ENCODE results near the gene ACER2. TPM values are rescaled to one million over a fixed set of nuclear protein-coding genes. Genes with fewer than 3 reads are reported as not detected.

ACER2 gene
- total and polyA plus RNA-seq, 10 of the 15 experiments (the other 5 are each of a cell fraction or from before 2014, with no cell fraction given) = 0.07 to 3.1 (median 2.2) TPM

DNA sequence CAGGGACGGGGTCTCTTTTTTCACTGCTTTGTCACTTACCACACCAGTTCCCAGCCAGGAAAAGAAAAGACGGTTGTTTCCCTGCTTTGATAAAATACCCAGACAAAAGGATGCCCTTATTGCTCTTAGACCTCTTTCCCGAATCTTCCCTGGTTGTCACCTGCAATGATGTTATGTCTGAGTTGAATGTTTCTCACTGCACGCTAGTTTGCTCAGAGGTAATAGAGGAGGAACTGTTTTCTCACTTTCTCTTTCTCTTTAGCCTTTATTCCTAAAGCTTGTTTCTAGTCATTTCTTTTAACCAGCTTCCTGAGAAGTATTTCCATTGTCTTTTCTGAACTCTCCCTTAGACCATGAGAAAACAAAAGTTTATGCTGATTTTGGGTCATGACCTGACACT lies 32.9 kb downstream of the ACER2 start:
- no peaks in the 10 kb centered on the region; a peak in 1 of 4 replicates for H3K36me3 ChIP-seq (ENCODE audit: control insufficient read depth in 2 of 2, insufficient read depth in 2 of 2, low read length in 1 of 2)
- no peaks in the 10 kb centered on the region for H4K20me1 ChIP-seq (ENCODE audit: control insufficient read depth, insufficient read depth)
- no peaks in the 10 kb centered on the region for H3K9me3 ChIP-seq (replicated peaks; ENCODE audit: control insufficient read depth, insufficient read depth, low read length)
- H2AFZ ChIP-seq (ENCODE audit: control insufficient read depth, low read depth, low read length) = peak overlapping the region; percentile 92
- ATAC-seq (peak; percentile 90), DNase-seq (ENCODE audit: low read depth, low spot score) (peak; percentile 48), FAIRE-seq (peak; percentile 96)
- no peaks in the 10 kb centered on the region for H3K79me2 ChIP-seq (ENCODE audit: control insufficient read depth, insufficient read depth, low read length)
- in situ Hi-C loops (cut with MboI) (no loop called here), intact Hi-C loops (cut with micrococcal nuclease; ENCODE audit: unreplicated experiment) (no loop called here)
- ChIA-PET CTCF (interaction anchor here (0.7 to 5.3 kb wide), 5 partner anchors 12 to 23 kb away, joined by 3 to 37 read pairs (median 5); no protein-coding TSS in a partner anchor), SMC1A (ENCODE audit: uncharacterized antibody, unreplicated experiment) (interaction anchor here (0.6 to 2.8 kb wide), 9 partner anchors 10 to 188 kb away, joined by 3 to 16 read pairs (median 3); no protein-coding TSS in a partner anchor), RAD21 (ENCODE audit: unreplicated experiment) (interaction anchor here (0.9 to 2.2 kb wide), 7 partner anchors 11 to 268 kb away, joined by 3 to 17 read pairs (median 3); partner anchors contain the start of gene RPS6), POLR2A (interaction anchor here (1.0 to 2.0 kb wide), 4 partner anchors 10 to 209 kb away, joined by 3 to 9 read pairs (median 6); partner anchors contain the start of gene ACER2)
- BruUV-seq (replicated peaks) = no TSS peak
- H3K27ac ChIP-seq (ENCODE audit: control insufficient read depth, insufficient read depth) = peak overlapping the region; percentile 21; the same call in 1 of the 2 replicates
- no peaks in the 10 kb centered on the region for H3K27me3 ChIP-seq (replicated peaks in 1 of 2; ENCODE audit: control insufficient read depth in 2 of 2, insufficient read depth in 2 of 2, low read length in 1 of 2)
- H3K4me2 ChIP-seq (ENCODE audit: control insufficient read depth, insufficient read depth) = peak overlapping the region; percentile 91
- peak overlapping the region; percentile 11; the same call in 1 of the 2 replicates for H3K9ac ChIP-seq (ENCODE audit: control insufficient read depth, insufficient read depth, low read length)
- peak overlapping the region; percentile 56; the same call in 1 of the 2 replicates for H3K4me3 ChIP-seq
- peaks cover 9% of the 10 kb centered on the region for H3K4me1 ChIP-seq (ENCODE audit: control insufficient read depth, insufficient read depth, low read length)
- 0% methylated on average over 4 of the region's 4 CpGs for WGBS (ENCODE audit: insufficient coverage, insufficient replicate concordance, low lambda C conversion rate, missing lambda C conversion rate)
- TF ChIP-seq ZNF384 (IDR thresholded peaks at IDR 0.05; ENCODE audit: borderline replicate concordance, low read depth, low read length) (no peak), CREM (IDR thresholded peaks at IDR 0.05; ENCODE audit: low read depth) (peak; percentile 19; the same call in 1 of the 2 replicates), CEBPB (IDR thresholded peaks at IDR 0.05; ENCODE audit: borderline replicate concordance in 1 of 2, low read depth in 2 of 2, low read length in 2 of 2) (no peak), BMI1 (IDR thresholded peaks at IDR 0.05; ENCODE audit: borderline replicate concordance) (no peak), EP300 (IDR thresholded peaks at IDR 0.05; ENCODE audit: borderline replicate concordance in 1 of 2, control insufficient read depth in 1 of 2, low read depth in 2 of 2, low read length in 2 of 2) (no peak), ZNF274 (IDR thresholded peaks at IDR 0.05; ENCODE audit: insufficient read depth, insufficient read length) (no peak), JUNB (IDR thresholded peaks at IDR 0.05) (0 out of 2 replicates have a peak, but pooled peaks have one; percentile 9), CHD4 (IDR thresholded peaks at IDR 0.05) (no peak), TAF1 (IDR thresholded peaks at IDR 0.05; ENCODE audit: borderline replicate concordance, low read depth, low read length) (no peak), DPF2 (IDR thresholded peaks at IDR 0.05) (no peak; the same call in 1 of the 2 replicates), TCF3 (IDR thresholded peaks at IDR 0.05; ENCODE audit: borderline replicate concordance, insufficient read depth, low read depth, low read length) (no peak), RBBP5 (conservative IDR thresholded peaks at IDR 0.05) (no peak), NR2F1 (conservative IDR thresholded peaks at IDR 0.05) (no peak), SMC3 (IDR thresholded peaks at IDR 0.05; ENCODE audit: borderline replicate concordance, low read length) (no peak), SIN3A (IDR thresholded peaks at IDR 0.05; ENCODE audit: low read depth, low read length) (no peak), BHLHE40 (IDR thresholded peaks at IDR 0.05; ENCODE audit: borderline replicate concordance in 1 of 2, low read depth in 2 of 2, low read length in 1 of 2) (peak; percentile 9 to 23; a peak in 2 of 4 replicates), EZH2 (IDR thresholded peaks at IDR 0.05; ENCODE audit: borderline replicate concordance, control insufficient read depth, low read depth, low read length) (no peak)
- TF ChIP-seq, protein P1, sequence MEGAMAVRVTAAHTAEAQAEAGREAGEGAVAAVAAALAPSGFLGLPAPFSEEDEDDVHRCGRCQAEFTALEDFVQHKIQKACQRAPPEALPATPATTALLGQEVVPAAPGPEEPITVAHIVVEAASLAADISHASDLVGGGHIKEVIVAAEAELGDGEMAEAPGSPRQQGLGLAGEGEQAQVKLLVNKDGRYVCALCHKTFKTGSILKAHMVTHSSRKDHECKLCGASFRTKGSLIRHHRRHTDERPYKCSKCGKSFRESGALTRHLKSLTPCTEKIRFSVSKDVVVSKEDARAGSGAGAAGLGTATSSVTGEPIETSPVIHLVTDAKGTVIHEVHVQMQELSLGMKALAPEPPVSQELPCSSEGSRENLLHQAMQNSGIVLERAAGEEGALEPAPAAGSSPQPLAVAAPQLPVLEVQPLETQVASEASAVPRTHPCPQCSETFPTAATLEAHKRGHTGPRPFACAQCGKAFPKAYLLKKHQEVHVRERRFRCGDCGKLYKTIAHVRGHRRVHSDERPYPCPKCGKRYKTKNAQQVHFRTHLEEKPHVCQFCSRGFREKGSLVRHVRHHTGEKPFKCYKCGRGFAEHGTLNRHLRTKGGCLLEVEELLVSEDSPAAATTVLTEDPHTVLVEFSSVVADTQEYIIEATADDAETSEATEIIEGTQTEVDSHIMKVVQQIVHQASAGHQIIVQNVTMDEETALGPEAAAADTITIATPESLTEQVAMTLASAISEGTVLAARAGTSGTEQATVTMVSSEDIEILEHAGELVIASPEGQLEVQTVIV (IDR thresholded peaks at IDR 0.05; ENCODE audit: borderline replicate concordance, partially characterized antibody) = no peak
- TF ChIP-seq, protein P2, sequence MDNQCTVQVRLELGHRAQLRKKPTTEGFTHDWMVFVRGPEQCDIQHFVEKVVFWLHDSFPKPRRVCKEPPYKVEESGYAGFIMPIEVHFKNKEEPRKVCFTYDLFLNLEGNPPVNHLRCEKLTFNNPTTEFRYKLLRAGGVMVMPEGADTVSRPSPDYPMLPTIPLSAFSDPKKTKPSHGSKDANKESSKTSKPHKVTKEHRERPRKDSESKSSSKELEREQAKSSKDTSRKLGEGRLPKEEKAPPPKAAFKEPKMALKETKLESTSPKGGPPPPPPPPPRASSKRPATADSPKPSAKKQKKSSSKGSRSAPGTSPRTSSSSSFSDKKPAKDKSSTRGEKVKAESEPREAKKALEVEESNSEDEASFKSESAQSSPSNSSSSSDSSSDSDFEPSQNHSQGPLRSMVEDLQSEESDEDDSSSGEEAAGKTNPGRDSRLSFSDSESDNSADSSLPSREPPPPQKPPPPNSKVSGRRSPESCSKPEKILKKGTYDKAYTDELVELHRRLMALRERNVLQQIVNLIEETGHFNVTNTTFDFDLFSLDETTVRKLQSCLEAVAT (IDR thresholded peaks at IDR 0.05) = no peak
- TF ChIP-seq, protein P3, sequence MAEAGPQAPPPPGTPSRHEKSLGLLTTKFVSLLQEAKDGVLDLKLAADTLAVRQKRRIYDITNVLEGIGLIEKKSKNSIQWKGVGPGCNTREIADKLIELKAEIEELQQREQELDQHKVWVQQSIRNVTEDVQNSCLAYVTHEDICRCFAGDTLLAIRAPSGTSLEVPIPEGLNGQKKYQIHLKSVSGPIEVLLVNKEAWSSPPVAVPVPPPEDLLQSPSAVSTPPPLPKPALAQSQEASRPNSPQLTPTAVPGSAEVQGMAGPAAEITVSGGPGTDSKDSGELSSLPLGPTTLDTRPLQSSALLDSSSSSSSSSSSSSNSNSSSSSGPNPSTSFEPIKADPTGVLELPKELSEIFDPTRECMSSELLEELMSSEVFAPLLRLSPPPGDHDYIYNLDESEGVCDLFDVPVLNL (IDR thresholded peaks at IDR 0.05; ENCODE audit: low read depth, low read length) = no peak

All from GM12878 (cell line).